NOMO-1 treated with dmso at 0.1 percent for 144 hours (cell line): ENCODE measurements around the gene TMEM243.
"Not testable (repeated sequence)": the region's sequence is repeated elsewhere in the genome, so short reads cannot be mapped to it uniquely, and the experiment has no call there.

Experiments used
- DNase-seq: peaks from one replicate; lab custom pipeline; 2025; ENCODE audit not compliant: unreplicated experiment; lab: John Stamatoyannopoulos, UW

The TMEM243 gene

GRCh38 chr7:87219545-87220025 is at the start of gene TMEM243:
TSS of gene TMEM243 (minus strand) at chr7:87219732. CDS start at chr7:87219503, 229 bp downstream.
- DNase-seq: peak; percentile 99

- DNase-seq: no peak
These were observed 47.8 kb upstream of the TMEM243 start for GRCh38 chr7:87267239-87267900.

- DNase-seq: no peak
These were observed 44.0 kb upstream of the TMEM243 start for GRCh38 chr7:87263537-87263936.

GRCh38 chr7:87253589-87254087 is 34.1 kb upstream of the TMEM243 start:
- no peak for DNase-seq

- DNase-seq: not testable (repeated sequence)
These were observed 26.1 kb upstream of the TMEM243 start for GRCh38 chr7:87245671-87246070.

- DNase-seq: not testable (repeated sequence)
These were observed 19.0 kb upstream of the TMEM243 start for GRCh38 chr7:87238464-87239051.

- DNase-seq: no peak
These were observed 15.4 kb upstream of the TMEM243 start for GRCh38 chr7:87234949-87235348.

GRCh38 chr7:87231711-87232110 is 12.2 kb upstream of the TMEM243 start:
- no peak for DNase-seq

GRCh38 chr7:87231258-87231657 is 11.7 kb upstream of the TMEM243 start:
- no peak for DNase-seq

GRCh38 chr7:87226495-87226894 is 7.0 kb upstream of the TMEM243 start:
- DNase-seq: no peak

- no peak for DNase-seq
These were observed 6.2 kb upstream of the TMEM243 start for GRCh38 chr7:87225696-87226095.

- no peak for DNase-seq
These were observed 4.1 kb upstream of the TMEM243 start for GRCh38 chr7:87223666-87224065.

- DNase-seq: no peak
These were observed 1.2 kb upstream of the TMEM243 start for GRCh38 chr7:87220734-87221215.

- peak; percentile 87 for DNase-seq
These were observed 648 bp upstream of the TMEM243 start for GRCh38 chr7:87220026-87220733.

- DNase-seq: peak; percentile 90
These were observed 562 bp downstream of the TMEM243 start for GRCh38 chr7:87218796-87219544.

GRCh38 chr7:87217983-87218653 is 1.4 kb downstream of the TMEM243 start:
- DNase-seq: no peak

GRCh38 chr7:87216701-87217508 is 2.6 kb downstream of the TMEM243 start:
- DNase-seq: no peak

- DNase-seq: no peak
These were observed 4.5 kb downstream of the TMEM243 start for GRCh38 chr7:87215046-87215445.

GRCh38 chr7:87213811-87214210 is 5.7 kb downstream of the TMEM243 start:
- DNase-seq: no peak

GRCh38 chr7:87213252-87213651 is 6.3 kb downstream of the TMEM243 start:
- no peak for DNase-seq
